GM19455 (cell line): ENCODE data around the gene DRC7.
"Not testable (repeated sequence)": the region's sequence is repeated elsewhere in the genome, so short reads cannot be mapped to it uniquely, and the experiment has no call there.

Source experiments
- ATAC-seq: cut with Tn5 transposase; IDR thresholded peaks from one replicate; pipeline ENCODE4 v1.9.1; 2021; ENCODE audit not compliant: unreplicated experiment

Gene DRC7

DNA sequence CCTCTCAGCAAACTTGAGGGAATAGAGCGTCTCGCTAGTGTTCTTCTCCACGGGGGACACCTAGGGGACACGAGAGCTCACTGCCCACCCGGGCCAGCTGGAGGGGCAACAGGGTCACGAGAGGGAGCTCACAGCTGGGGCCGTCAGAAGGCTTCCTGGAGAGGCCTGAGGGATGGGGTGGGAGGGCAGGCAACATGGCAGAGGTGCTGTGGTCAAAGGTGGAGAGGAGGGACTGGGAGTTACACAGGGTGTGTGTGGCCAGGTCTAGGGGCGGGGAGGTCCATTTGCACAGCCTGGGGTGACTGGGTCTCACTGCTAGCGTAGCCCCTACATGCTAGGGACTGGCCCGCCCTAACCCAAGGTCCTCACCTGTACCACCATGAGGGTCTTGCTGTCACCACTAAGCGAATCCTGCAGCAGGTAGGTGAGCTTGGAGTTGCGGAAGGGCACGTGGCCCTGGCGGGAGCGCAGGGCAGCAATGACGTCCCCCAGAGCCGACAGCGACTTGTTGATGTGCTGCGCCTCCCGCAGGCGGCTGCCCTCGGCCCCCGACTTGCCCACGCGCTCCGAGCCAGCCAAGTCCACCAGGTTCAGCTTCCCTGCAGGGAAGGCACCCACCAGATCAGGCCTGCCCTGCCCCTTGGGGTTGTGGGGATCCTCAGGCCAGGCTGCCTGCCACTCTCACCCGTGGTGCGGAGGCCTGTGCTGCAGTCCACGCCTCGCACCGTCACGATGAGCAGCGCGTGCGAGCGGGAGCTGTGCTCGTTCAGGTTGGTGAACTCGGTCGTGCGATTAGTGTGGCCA, 66.0 kb downstream of the DRC7 start:
- no peak for ATAC-seq

GRCh38 chr16:57761301-57761700, 66.7 kb downstream of the DRC7 start:
- no peak for ATAC-seq

DNA sequence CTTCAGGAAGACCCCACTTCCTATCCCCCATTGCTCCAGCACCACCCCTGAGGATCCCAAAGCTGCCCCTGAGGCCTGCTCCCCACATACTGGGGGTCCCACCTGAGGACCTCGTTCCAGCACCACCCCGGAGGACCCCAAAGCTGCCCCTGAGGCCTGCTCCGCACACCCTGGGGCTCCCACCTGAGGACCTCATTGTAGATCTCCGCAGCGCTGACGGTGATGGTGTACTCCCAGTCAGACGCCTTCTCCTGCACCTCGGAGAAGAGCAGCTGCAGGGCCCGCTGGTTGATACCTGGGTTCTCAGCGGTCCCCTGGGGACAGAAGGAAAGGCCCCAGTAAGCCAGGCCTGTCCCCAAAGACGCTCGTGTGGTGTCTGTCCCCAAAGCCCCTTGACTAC, 67.4 kb downstream of the DRC7 start:
- ATAC-seq: no peak

GRCh38 chr16:57762365-57763040, 67.9 kb downstream of the DRC7 start:
- no peak for ATAC-seq

- ATAC-seq: no peak
Observed at GRCh38 chr16:57763285-57764005, 68.8 kb downstream of the DRC7 start.

DNA sequence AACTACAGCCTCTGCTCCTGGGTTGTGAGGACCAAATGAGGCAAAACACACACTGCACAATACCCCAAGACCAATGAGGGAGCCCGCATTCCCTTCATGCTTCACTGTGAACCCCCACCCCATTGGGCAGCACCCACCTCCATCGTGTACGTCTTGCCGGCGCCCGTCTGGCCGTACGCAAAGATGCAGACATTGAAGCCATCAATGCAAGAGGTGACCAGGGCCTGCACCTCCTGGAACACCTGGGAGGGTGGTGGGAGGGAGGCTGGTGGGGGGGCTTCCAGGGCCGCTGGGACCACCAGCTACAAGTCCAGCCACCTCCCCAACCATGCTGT, 69.4 kb downstream of the DRC7 start:
- ATAC-seq: no peak

- ATAC-seq: no peak
Observed at GRCh38 chr16:57764341-57765159, 69.9 kb downstream of the DRC7 start.

- no peak for ATAC-seq
Observed at GRCh38 chr16:57765160-57765728, 70.6 kb downstream of the DRC7 start.

DNA sequence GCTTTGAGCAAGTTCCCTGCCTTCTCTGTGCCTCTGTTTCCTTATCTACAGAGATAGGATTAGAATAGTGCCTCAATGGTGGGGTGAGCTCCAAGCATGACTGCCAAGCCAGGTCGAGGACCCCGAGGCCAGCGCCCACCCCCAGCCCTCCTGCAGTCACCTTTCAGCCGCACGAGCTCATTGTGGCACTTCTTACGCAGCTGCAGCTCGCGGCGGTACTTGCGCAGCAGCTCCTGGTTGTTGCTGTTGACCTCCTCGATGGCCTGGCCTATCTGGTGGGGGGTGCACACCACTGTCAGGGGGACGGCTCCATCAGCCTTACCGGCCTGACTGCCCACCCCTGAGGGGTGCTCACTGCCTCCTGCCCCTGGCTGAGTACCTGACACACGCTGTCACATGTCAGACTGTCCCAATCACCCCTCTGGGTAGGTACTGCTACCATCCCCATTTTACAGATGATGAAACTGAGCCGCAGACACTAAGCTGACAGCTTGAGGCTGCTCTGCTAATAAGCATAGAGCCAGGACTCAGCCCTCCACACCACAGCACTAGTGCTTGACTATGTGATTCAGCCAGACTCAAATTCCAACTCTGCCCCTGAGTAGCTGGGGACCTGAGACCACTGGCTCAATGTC, 72.2 kb downstream of the DRC7 start:
- no peak for ATAC-seq

- ATAC-seq: no peak
Observed at GRCh38 chr16:57769541-57770145, 75.0 kb downstream of the DRC7 start.

GRCh38 chr16:57770361-57770760, 75.8 kb downstream of the DRC7 start:
- no peak for ATAC-seq

DNA sequence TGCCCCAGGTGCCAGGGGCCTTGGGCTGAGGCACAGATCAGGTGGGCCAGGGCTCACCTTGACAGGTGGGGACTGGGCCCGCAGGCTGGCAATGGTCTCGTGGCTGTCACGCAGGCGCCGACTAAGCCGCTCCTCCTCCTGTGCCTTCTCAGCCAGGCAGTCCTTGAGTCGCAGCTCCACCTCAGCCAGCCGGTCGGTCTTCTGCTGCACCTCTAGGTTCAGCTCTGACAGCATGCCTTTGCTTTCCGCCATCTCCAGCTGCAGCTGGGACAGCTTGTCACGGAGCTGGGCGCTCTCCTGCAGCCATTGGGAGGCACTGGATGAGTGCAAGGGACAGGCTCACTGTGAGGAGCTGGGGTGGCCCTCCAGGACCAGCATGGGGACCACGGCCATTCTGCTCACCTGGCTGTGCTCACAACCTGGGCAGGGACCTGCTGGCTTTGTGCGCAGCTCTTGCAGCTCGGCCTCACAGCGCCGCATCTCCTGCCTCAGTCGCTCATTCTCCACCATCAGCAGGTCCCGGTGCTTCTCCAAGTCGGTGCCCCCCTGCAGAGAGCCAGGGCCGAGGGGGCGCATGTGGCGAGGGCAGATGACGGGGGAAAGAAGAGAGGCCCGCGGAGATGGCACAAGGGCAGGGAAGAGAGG, 76.7 kb downstream of the DRC7 start:
- no peak for ATAC-seq

DNA sequence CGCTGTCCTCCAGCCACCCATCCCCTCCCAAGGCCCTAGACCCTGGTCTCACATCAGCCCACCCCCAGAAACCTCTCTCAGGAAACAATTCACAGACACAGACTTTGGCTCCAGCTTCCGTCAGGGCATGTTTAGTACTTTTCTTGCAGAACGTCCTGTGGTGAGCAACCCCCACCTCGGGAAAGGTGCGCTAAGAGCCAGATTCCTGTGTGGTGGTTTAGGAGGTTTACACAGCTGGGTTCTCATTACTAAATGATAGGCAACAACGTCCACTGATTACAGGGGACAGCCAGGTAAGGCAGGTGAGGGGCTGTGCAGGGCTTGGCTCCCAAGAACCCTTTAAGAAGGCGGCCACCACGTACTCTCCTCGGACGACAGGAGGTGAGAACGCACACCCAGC, 78.4 kb downstream of the DRC7 start:
- ATAC-seq: no peak

- ATAC-seq: no peak
Observed at GRCh38 chr16:57773655-57774295, 79.2 kb downstream of the DRC7 start.

GRCh38 chr16:57774705-57775285, 80.2 kb downstream of the DRC7 start:
- ATAC-seq: no peak

DNA sequence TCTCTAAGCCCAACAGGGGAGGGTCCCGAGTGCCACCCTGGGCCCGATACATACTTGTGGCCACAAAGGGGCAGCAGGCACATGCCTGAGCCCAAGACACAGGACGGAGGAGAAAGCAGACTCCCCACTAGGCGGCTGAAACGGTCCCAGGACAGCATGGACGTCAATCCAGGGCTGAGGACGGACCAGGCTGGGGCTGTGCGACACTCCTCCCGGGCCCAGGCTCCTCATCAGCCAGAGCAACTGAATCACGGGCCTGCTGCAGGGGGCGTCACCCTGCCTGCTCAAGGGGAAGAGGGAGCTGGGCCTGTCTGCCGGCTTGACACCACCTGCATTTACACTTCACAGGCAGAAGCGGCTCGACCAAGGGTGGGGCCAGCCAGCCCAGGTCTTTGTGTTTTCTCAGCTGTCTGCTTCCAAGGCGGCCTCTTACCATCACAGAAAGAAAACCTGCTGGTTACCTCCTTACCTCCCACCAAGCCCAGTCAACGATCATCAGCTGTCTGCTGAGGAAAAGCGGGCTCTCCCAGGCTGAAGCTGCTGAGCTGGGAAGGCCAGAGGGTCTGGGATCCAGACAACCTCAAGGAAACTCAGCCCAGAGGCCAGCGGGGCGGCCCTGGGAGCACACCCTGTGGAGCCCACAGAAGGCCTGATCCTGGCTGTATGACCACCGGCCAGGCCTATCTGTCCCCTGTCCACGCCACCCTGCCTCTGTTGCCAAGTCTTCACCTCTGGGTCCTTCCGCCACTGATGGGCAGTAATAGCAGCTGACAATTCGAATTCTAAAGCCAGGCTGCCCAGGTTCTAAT, 81.3 kb downstream of the DRC7 start:
- no peak for ATAC-seq

GRCh38 chr16:57778658-57779057, 84.1 kb downstream of the DRC7 start:
- ATAC-seq: no peak

GRCh38 chr16:57779836-57780235, 85.2 kb downstream of the DRC7 start:
- not testable (repeated sequence) for ATAC-seq
